Keratinocyte (primary cell): ENCODE results near the gene NFAM1.

Experiments
- CTCF ChIP-seq, 3 experiments: IDR thresholded peaks in 1 of 3; conservative IDR thresholded peaks in 1 of 3; optimal IDR thresholded peaks in 1 of 3; 2 replicates in 2 of 3; 3 replicates in 1 of 3; pipeline versions ENCODE3 to v1.5.1; 2011; ENCODE audit warnings: low read length in 3 of 3, mild to moderate bottlenecking in 3 of 3, moderate library complexity in 2 of 3, control low read depth in 1 of 3, inconsistent platforms in 1 of 3; ENCODE audit not compliant: insufficient read depth in 2 of 3; ENCODE audit errors: extremely low read depth in 1 of 3
- EZH2 ChIP-seq: IDR thresholded peaks from one replicate; pipeline ENCODE4 v1.6.1; 2012; ENCODE audit warnings: inconsistent platforms, mild to moderate bottlenecking, low read length, moderate library complexity

GRCh38 chr22:42372976-42373375 is 59.2 kb downstream of the NFAM1 start:
- TF ChIP-seq CTCF (optimal IDR thresholded peaks at IDR 0.05 in 1 of 3, IDR thresholded peaks at IDR 0.05 in 1 of 3, conservative IDR thresholded peaks at IDR 0.05 in 1 of 3; ENCODE audit: extremely low read depth in 1 of 3, insufficient read depth in 2 of 3, low read length in 3 of 3) (no peak), EZH2 (no peak)
